ENCODE results near the gene RAB35.

- no peak for TF ChIP-seq CTCF (IDR thresholded peaks at IDR 0.05; ENCODE audit: low read depth, low read length, poor library complexity, severe bottlenecking)
- TF ChIP-seq EZH2phosphoT487 (IDR thresholded peaks at IDR 0.05; ENCODE audit: borderline replicate concordance, low read length): no peak
These were observed 19.8 kb downstream of the RAB35 start for GRCh38 chr12:120096671-120097202.
